ENCODE data around the gene UNC13A. TPM values are rescaled to one million over a fixed set of nuclear protein-coding genes. Genes with fewer than 3 reads are reported as not detected.
A peak's percentile ranks its signal among the peaks of the same experiment; 100 is the strongest.

The UNC13A gene
- total and polyA plus RNA-seq, 12 donors: 0.57 to 9.7 (median 1.8) TPM

- TF ChIP-seq POLR2A (IDR thresholded peaks at IDR 0.05): no peak
- TF ChIP-seq CTCF (IDR thresholded peaks at IDR 0.05): no peak
- WGBS, 4 donors: 83 to 93% (median 86%) methylated on average over 13 to 22 of the region's 22 CpGs
- no peak for DNase-seq
- no peaks in the 10 kb centered on the region for H3K27me3 ChIP-seq
- peaks cover 0 to 46% of the 10 kb centered on the region in 2 donors for H3K36me3 ChIP-seq (replicated peaks in 1 of 2)
- intact Hi-C loops (cut with DNase I): loop anchor here (10.0 kb wide), 1 partner anchor 83 kb away; no protein-coding TSS in a partner anchor
- no peak overlapping the region for H3K4me3 ChIP-seq
- no peaks in the 10 kb centered on the region for H3K9me3 ChIP-seq (replicated peaks in 1 of 3)
- H3K27ac ChIP-seq: no peak overlapping the region
- no peaks in the 10 kb centered on the region for H3K4me1 ChIP-seq (replicated peaks in 1 of 2)
Measured at GRCh38 chr19:17577457-17578097, 110.6 kb downstream of the UNC13A start.

GRCh38 chr19:17576758-17577456 lies 111.2 kb downstream of the UNC13A start:
- Histone ChIP-seq H3K36me3 (replicated peaks in 1 of 2) (peaks cover 0 to 47% of the 10 kb centered on the region in 2 donors), H3K4me1 (replicated peaks in 1 of 2) (no peaks in the 10 kb centered on the region), H3K27ac (no peak overlapping the region), H3K9me3 (replicated peaks in 1 of 3) (no peaks in the 10 kb centered on the region), H3K4me3 (no peak overlapping the region), H3K27me3 (no peaks in the 10 kb centered on the region)
- TF ChIP-seq CTCF (IDR thresholded peaks at IDR 0.05): no peak
- TF ChIP-seq POLR2A (IDR thresholded peaks at IDR 0.05): no peak
- intact Hi-C loops (cut with DNase I): loop anchor here (10.0 kb wide), 1 partner anchor 82 kb away; no protein-coding TSS in a partner anchor
- peak in 3 of 7 donors; percentile 23 to 52 (median 45) for DNase-seq
- 58 to 79% (median 76%) methylated on average over 16 to 34 of the region's 34 CpGs for WGBS, 4 donors

- no peaks in the 10 kb centered on the region for H3K4me1 ChIP-seq (replicated peaks in 1 of 2)
- no peak overlapping the region for H3K4me3 ChIP-seq
- no peaks in the 10 kb centered on the region for H3K9me3 ChIP-seq (replicated peaks in 1 of 3)
- no peak for DNase-seq
- intact Hi-C loops (cut with DNase I): loop anchor here (10.0 kb wide), 1 partner anchor 81 kb away; no protein-coding TSS in a partner anchor
- TF ChIP-seq CTCF (IDR thresholded peaks at IDR 0.05): no peak
- no peak for TF ChIP-seq POLR2A (IDR thresholded peaks at IDR 0.05)
- no peaks in the 10 kb centered on the region for H3K27me3 ChIP-seq
- no peak overlapping the region for H3K27ac ChIP-seq
- H3K36me3 ChIP-seq (replicated peaks in 1 of 2): peaks cover 0 to 47% of the 10 kb centered on the region in 2 donors
- whole genome bisulfite sequencing, 4 donors: 90 to 97% (median 93%) methylated on average over 11 of the region's 11 CpGs
Measured at GRCh38 chr19:17575871-17576757, 112.0 kb downstream of the UNC13A start.

GRCh38 chr19:17572638-17573037 lies 115.5 kb downstream of the UNC13A start:
- H3K27ac ChIP-seq: no peak overlapping the region
- no peaks in the 10 kb centered on the region for H3K4me1 ChIP-seq (replicated peaks in 1 of 2)
- intact Hi-C loops (cut with DNase I): loop anchor here (10.0 kb wide), 1 partner anchor 78 kb away; no protein-coding TSS in a partner anchor
- WGBS, 4 donors: 90 to 96% (median 92%) methylated on average over 7 of the region's 7 CpGs
- DNase-seq: no peak
- H3K36me3 ChIP-seq (replicated peaks in 1 of 2): peaks cover 0 to 64% of the 10 kb centered on the region in 2 donors
- no peak overlapping the region for H3K4me3 ChIP-seq
- TF ChIP-seq POLR2A (IDR thresholded peaks at IDR 0.05): no peak
- TF ChIP-seq CTCF (IDR thresholded peaks at IDR 0.05): no peak
- H3K27me3 ChIP-seq: no peaks in the 10 kb centered on the region
- H3K9me3 ChIP-seq (replicated peaks in 1 of 3): no peaks in the 10 kb centered on the region

Data from adrenal gland (tissue), 12 donors.